ENCODE data around the gene NAGPA.

DNA sequence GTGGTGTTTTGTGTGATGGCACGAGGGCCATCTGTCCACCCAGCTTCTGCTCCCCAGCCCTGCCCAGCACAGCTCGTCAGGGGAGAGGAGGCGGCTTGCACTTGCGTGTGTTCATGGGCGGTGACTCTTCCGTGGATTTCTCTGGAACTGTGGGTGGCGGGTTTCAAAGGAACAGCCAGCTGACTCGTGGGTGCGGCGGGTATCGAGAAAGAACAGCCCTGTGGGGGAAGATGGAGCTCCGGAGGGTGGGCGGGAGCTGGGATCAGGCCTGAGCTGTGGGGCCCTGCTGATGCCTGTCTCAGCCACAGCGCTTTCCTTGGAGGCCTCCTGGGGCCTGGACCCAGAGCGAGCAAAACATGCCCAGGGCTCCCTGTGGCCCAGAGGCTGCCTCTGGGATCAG, 13.2 kb downstream of the NAGPA start:
- TF ChIP-seq, protein P1, sequence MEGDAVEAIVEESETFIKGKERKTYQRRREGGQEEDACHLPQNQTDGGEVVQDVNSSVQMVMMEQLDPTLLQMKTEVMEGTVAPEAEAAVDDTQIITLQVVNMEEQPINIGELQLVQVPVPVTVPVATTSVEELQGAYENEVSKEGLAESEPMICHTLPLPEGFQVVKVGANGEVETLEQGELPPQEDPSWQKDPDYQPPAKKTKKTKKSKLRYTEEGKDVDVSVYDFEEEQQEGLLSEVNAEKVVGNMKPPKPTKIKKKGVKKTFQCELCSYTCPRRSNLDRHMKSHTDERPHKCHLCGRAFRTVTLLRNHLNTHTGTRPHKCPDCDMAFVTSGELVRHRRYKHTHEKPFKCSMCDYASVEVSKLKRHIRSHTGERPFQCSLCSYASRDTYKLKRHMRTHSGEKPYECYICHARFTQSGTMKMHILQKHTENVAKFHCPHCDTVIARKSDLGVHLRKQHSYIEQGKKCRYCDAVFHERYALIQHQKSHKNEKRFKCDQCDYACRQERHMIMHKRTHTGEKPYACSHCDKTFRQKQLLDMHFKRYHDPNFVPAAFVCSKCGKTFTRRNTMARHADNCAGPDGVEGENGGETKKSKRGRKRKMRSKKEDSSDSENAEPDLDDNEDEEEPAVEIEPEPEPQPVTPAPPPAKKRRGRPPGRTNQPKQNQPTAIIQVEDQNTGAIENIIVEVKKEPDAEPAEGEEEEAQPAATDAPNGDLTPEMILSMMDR (IDR thresholded peaks at IDR 0.05; ENCODE audit: insufficient read depth, low read depth, low read length), result no peak
- no peak for TF ChIP-seq EZH2 (IDR thresholded peaks at IDR 0.05; ENCODE audit: insufficient read depth, low read length)
